Spleen (tissue), 11 donors: ENCODE measurements around the gene EYS. TPM values are rescaled to one million over a fixed set of nuclear protein-coding genes. Genes with fewer than 3 reads are reported as not detected.
"Not testable (repeated sequence)": the region's sequence is repeated elsewhere in the genome, so short reads cannot be mapped to it uniquely, and the experiment has no call there.

Source experiments
- DNase-seq: peaks from one replicate; pipeline ENCODE4 v3.0.0-alpha.2; 2020
- H3K27ac ChIP-seq, 8 donors: fragments of 200-600 bp; sonication (generic) in 7 of 8; 1 replicate in 4 of 8; 2 replicates in 4 of 8; pipeline versions ENCODE4 v1.5.0 to v1.8.0; 2016 to 2021; ENCODE audit warnings: inconsistent platforms in 4 of 8, mild to moderate bottlenecking in 4 of 8, moderate library complexity in 1 of 8
- H3K27me3 ChIP-seq, 7 donors: fragments of 200-600 bp; sonication (generic) in 6 of 7; replicated peaks in 1 of 7; 1 replicate in 4 of 7; 2 replicates in 3 of 7; pipeline versions ENCODE4 v1.5.0 to v1.8.0; 2016 to 2021; ENCODE audit warnings: inconsistent platforms in 3 of 7, mild to moderate bottlenecking in 1 of 7
- H3K36me3 ChIP-seq, 6 donors: fragments of 200-600 bp; sonication (generic) in 5 of 6; 1 replicate in 4 of 6; 2 replicates in 2 of 6; pipeline versions ENCODE4 v1.5.0 to v1.8.0; 2016 to 2021; ENCODE audit warnings: inconsistent platforms in 2 of 6
- H3K4me1 ChIP-seq, 6 donors: fragments of 200-600 bp; sonication (generic) in 5 of 6; 1 replicate in 3 of 6; 2 replicates in 3 of 6; pipeline versions ENCODE4 v1.5.0 to v1.8.0; 2016 to 2021; ENCODE audit warnings: inconsistent platforms in 3 of 6
- H3K4me3 ChIP-seq, 8 donors: fragments of 200-600 bp; sonication (generic) in 7 of 8; 1 replicate in 4 of 8; 2 replicates in 4 of 8; pipeline versions ENCODE4 v1.5.0 to v1.8.0; 2016 to 2021; ENCODE audit warnings: inconsistent platforms in 4 of 8, mild to moderate bottlenecking in 4 of 8, moderate library complexity in 2 of 8
- H3K9me3 ChIP-seq, 8 donors: fragments of 200-600 bp; sonication (generic) in 7 of 8; 1 replicate in 4 of 8; 2 replicates in 4 of 8; pipeline versions ENCODE4 v1.5.0 to v1.8.0; 2016 to 2021; ENCODE audit warnings: inconsistent platforms in 4 of 8
- POLR2A ChIP-seq, 3 donors: fragments of 450-650 bp; IDR thresholded peaks; one replicate each; pipeline ENCODE4 v1.5.1; 2017; ENCODE audit warnings: antibody characterized with exemption in 3 of 3, mild to moderate bottlenecking in 1 of 3
- POLR2AphosphoS5 ChIP-seq, 3 donors: sonication (generic); formaldehyde crosslinking; IDR thresholded peaks; one replicate each; pipeline ENCODE4 v1.5.1; 2017; ENCODE audit warnings: antibody characterized with exemption in 3 of 3
- WGBS, 5 donors: extraction: QIAGEN DNeasy Blood & Tissue Kit in 3 of 5; methylation state at CpG; one replicate each; pipeline versions ENCODE4 v1.1.5 to v1.1.7; 2013 to 2018; 5-methylcytosine and 5-hydroxymethylcytosine counted together
- intact Hi-C: fragments of 100-400 bp; cut with DNase I; formaldehyde crosslinking; loops from one replicate; pipeline ENCODE4 v1.15.0; 2023; ENCODE audit warnings: low total_unique reads
- polyA plus RNA-seq, 3 donors: library from polyadenylated mRNA; stranded (reverse); fragments of 200-250 nt; gene quantifications; one replicate each; pipeline ENCODE4 v1.2.1, GENCODE V29; 2013
- total RNA-seq, 7 donors: library from RNA; depleted of rRNA in 3 of 7; stranded (reverse); fragments of >200 nt in 3 of 7; fragmentation: NEBNext Ultra II Directional in 4 of 7; extraction: Animal tissue kit (Norgen Biotek cat#: 25700) in 4 of 7; gene quantifications; one replicate each; pipeline versions ENCODE4 v1.1.0 to v1.2.1, GENCODE V29; 2016 to 2021
- TF ChIP-seq, protein P1 (sequence below), 11 experiments: fragments of 200-600 bp in 7 of 11; fragments of 450-650 bp in 4 of 11; sonication (generic) in 4 of 11; IDR thresholded peaks in 8 of 11; conservative IDR thresholded peaks in 3 of 11; 1 replicate in 7 of 11; 2 replicates in 4 of 11; pipeline versions ENCODE4 v1.4.0 to v1.8.0; 2016 to 2021; ENCODE audit warnings: antibody characterized with exemption in 11 of 11, inconsistent platforms in 4 of 11, mild to moderate bottlenecking in 1 of 11
- donor health status: healthy with polysubstance abuse.
- donor health status: DM: no; HTN: no; CAD: no; lungs with moderate emphysema.
- donor health status: DM: no; HTN: no; CAD: no.
- donor health status: Bipolar disorder and iron deficiency.
- donor health status: healthy.
- donor health status: DM: no; HTN: no; CAD: no.
- donor health status: DM: yes; HTN: yes; CAD: no.

The EYS gene
- total and polyA plus RNA-seq, 10 donors, result under 0.01 to 0.72 (median 0.28) TPM; not detected in 5

DNA sequence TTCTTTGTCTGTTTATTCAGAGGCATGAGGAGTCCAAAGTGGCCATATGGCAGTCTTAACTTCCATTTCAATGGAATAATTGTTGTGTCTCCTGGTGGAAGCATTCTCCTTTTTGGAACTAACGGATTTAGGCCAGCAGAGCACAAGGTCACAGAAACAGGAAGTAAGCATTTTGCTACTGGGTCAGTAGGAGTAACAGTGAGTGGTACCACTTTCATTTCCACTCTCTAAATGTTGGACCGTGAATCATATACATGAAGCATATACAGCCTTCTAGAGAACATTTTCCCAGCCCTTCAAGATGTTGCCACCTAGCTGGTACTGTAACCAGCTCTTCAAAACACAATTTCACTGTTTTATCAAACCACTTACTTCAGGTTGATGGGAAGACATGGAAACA, 182.8 kb downstream of the EYS start:
- Histone ChIP-seq H3K27ac (no peak overlapping the region), H3K27me3 (no peaks in the 10 kb centered on the region), H3K4me1 (no peaks in the 10 kb centered on the region), H3K9me3 (peaks cover 0 to 26% (median 10%) of the 10 kb centered on the region in 8 donors), H3K4me3 (no peak overlapping the region), H3K36me3 (no peaks in the 10 kb centered on the region)
- intact Hi-C loops, result no loop called here
- 65 to 79% (median 73%) methylated on average over 2 of the region's 2 CpGs for WGBS, 5 donors
- TF ChIP-seq, protein P1, sequence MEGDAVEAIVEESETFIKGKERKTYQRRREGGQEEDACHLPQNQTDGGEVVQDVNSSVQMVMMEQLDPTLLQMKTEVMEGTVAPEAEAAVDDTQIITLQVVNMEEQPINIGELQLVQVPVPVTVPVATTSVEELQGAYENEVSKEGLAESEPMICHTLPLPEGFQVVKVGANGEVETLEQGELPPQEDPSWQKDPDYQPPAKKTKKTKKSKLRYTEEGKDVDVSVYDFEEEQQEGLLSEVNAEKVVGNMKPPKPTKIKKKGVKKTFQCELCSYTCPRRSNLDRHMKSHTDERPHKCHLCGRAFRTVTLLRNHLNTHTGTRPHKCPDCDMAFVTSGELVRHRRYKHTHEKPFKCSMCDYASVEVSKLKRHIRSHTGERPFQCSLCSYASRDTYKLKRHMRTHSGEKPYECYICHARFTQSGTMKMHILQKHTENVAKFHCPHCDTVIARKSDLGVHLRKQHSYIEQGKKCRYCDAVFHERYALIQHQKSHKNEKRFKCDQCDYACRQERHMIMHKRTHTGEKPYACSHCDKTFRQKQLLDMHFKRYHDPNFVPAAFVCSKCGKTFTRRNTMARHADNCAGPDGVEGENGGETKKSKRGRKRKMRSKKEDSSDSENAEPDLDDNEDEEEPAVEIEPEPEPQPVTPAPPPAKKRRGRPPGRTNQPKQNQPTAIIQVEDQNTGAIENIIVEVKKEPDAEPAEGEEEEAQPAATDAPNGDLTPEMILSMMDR (IDR thresholded peaks at IDR 0.05 in 8 of 11, conservative IDR thresholded peaks at IDR 0.05 in 3 of 11), result no peak
- no peak for TF ChIP-seq POLR2AphosphoS5 (IDR thresholded peaks at IDR 0.05)
- no peak for TF ChIP-seq POLR2A (IDR thresholded peaks at IDR 0.05)
- DNase-seq, result no peak

DNA sequence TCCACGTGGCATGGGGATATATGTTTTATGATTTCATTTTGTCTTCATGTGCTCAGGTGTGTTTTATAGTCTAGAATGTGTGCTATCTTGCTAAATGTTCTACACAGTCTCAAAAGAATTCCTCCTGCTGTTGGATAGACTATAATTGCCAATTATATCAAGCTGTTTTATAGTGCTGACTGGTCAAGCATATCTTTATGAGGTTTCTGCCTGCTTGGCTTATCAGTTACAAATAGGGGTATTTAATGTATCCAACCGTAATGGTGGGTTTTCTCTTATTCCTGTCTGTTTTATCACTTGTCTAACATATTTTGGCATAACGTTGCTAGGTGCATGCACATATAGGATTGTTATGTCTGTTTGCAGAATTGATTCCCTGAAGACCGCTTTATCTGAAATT, 201.3 kb downstream of the EYS start:
- Histone ChIP-seq H3K36me3 (no peaks in the 10 kb centered on the region), H3K27me3 (no peaks in the 10 kb centered on the region), H3K4me3 (no peak overlapping the region), H3K4me1 (no peaks in the 10 kb centered on the region), H3K9me3 (peaks cover 0 to 35% (median 11%) of the 10 kb centered on the region in 8 donors), H3K27ac (no peak overlapping the region)
- no peak for DNase-seq
- TF ChIP-seq POLR2A (IDR thresholded peaks at IDR 0.05), result no peak
- WGBS, 5 donors, result 78 to 91% (median 84%) methylated on average over 4 of the region's 4 CpGs
- intact Hi-C loops, result no loop called here

DNA sequence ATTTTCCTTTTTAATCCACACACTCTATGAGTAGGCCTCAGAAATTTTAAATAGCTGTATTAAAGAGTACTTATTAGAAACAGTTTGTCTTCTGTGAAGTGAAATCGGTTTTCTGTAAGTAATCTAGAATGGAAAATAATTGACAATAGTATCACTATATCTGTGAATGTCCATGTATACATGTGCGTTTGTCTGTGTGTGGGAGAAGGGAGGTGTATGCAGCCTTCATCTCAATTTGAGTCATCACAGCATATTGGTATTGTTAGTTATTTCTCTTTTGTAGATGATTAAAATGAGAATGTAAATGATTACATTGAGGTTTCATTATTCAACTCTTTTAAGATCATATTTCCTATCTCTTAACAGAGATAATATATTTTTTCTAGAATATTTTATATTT, 206.0 kb downstream of the EYS start:
- Histone ChIP-seq H3K36me3 (no peaks in the 10 kb centered on the region), H3K4me3 (no peak overlapping the region), H3K27ac (no peak overlapping the region), H3K4me1 (no peaks in the 10 kb centered on the region), H3K9me3 (peaks cover 0 to 16% (median 2%) of the 10 kb centered on the region in 8 donors), H3K27me3 (no peaks in the 10 kb centered on the region)
- intact Hi-C loops, result no loop called here
- DNase-seq, result no peak
- 66 to 82% (median 79%) methylated on average over 2 of the region's 2 CpGs for WGBS, 5 donors
- TF ChIP-seq POLR2A (IDR thresholded peaks at IDR 0.05) (no peak), POLR2AphosphoS5 (IDR thresholded peaks at IDR 0.05) (no peak)
- TF ChIP-seq, protein P1 (IDR thresholded peaks at IDR 0.05 in 8 of 11, conservative IDR thresholded peaks at IDR 0.05 in 3 of 11), result no peak

DNA sequence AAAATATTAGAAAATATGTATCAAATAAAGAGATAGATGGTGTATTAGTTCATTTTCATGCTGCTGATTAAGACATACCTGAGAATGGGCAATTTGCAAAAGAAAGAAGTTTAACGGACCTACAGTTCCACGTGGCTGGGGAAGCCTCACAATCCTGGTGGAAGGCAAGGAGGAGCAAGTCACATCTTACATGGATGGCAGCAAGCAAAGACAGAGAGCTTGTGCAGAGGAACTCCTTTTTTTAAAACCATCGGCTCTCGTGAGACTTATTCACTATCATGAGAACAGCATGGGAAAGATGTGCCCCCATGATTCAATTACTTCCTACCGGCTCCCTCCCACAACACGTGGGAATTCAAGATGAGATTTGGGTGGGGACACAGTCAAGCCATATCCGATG, 223.4 kb downstream of the EYS start:
- H3K4me1 ChIP-seq, DNase-seq, H3K4me3 ChIP-seq, H3K36me3 ChIP-seq, H3K27me3 ChIP-seq, H3K27ac ChIP-seq, intact Hi-C loops: not testable (repeated sequence)
- 73 to 94% (median 85%) methylated on average over 7 of the region's 7 CpGs for WGBS, 5 donors
- H3K9me3 ChIP-seq, result peaks cover 0 to 42% (median 10%) of the 10 kb centered on the region in 8 donors

DNA sequence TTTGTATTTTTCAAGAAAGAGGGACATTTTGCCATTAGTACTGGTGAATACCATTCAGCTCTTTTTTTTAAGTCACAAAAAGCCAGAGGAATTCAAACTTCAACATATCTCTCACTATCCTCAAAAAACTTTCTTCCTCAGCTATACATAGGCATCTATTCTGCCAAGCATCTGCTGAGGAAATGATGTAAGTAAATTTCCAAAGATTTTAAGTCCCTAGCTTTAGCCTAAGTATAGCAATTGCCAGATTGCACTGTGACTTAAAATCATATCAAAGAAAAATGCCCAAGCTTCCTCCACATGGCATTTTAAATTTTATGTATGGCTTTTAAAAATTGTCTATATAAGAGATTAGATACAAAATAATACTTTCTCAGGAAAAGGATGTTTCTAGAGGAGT, 237.4 kb downstream of the EYS start:
- DNase-seq, result no peak
- no peak overlapping the region for H3K4me3 ChIP-seq
- no peaks in the 10 kb centered on the region for H3K4me1 ChIP-seq
- H3K9me3 ChIP-seq, result peaks cover 0 to 9% (median 0%) of the 10 kb centered on the region in 8 donors
- no peaks in the 10 kb centered on the region for H3K36me3 ChIP-seq
- intact Hi-C loops, result no loop called here
- no peak overlapping the region for H3K27ac ChIP-seq
- no peaks in the 10 kb centered on the region for H3K27me3 ChIP-seq
- no peak for TF ChIP-seq POLR2A (IDR thresholded peaks at IDR 0.05)
- no peak for TF ChIP-seq POLR2AphosphoS5 (IDR thresholded peaks at IDR 0.05)
- TF ChIP-seq, protein P1 (IDR thresholded peaks at IDR 0.05 in 8 of 11, conservative IDR thresholded peaks at IDR 0.05 in 3 of 11), result no peak
